Epithelial cell of esophagus (primary cell): ENCODE results near the gene TPD52L1.

Experiments used
- DNase-seq: peaks from one replicate; pipeline ENCODE4 v3.0.0; 2010; ENCODE audit warnings: low read depth
- H3K4me3 ChIP-seq: 2 replicates; pipeline ENCODE4 v1.5.1; 2011; ENCODE audit warnings: mild to moderate bottlenecking, low read length, control low read depth
- CTCF ChIP-seq: IDR thresholded peaks from 2 replicates; pipeline ENCODE4 v1.5.1; 2011; ENCODE audit warnings: low read depth, mild to moderate bottlenecking, low read length, control low read depth, inconsistent platforms; ENCODE audit not compliant: insufficient read depth; ENCODE audit errors: missing control alignments

The TPD52L1 gene

GRCh38 chr6:125194941-125195340 lies 41.4 kb downstream of the TPD52L1 start:
- H3K4me3 ChIP-seq = no peak overlapping the region
- DNase-seq = no peak
- TF ChIP-seq CTCF = no peak

- H3K4me3 ChIP-seq = no peak overlapping the region
- no peak for TF ChIP-seq CTCF
- no peak for DNase-seq
Observed at GRCh38 chr6:125195526-125195925, 42.0 kb downstream of the TPD52L1 start.

- no peak overlapping the region for H3K4me3 ChIP-seq
- no peak for TF ChIP-seq CTCF
- no peak for DNase-seq
Observed at GRCh38 chr6:125196613-125197012, 43.0 kb downstream of the TPD52L1 start.

GRCh38 chr6:125197795-125198269 lies 44.3 kb downstream of the TPD52L1 start:
- DNase-seq = peak; percentile 74
- no peak for TF ChIP-seq CTCF
- no peak overlapping the region for H3K4me3 ChIP-seq

- no peak for DNase-seq
- H3K4me3 ChIP-seq = no peak overlapping the region
- no peak for TF ChIP-seq CTCF
Observed at GRCh38 chr6:125198398-125198937, 44.9 kb downstream of the TPD52L1 start.

- no peak for TF ChIP-seq CTCF
- no peak overlapping the region for H3K4me3 ChIP-seq
- DNase-seq = no peak
Observed at GRCh38 chr6:125200941-125201340, 47.4 kb downstream of the TPD52L1 start.

- peak; percentile 95 for DNase-seq
- no peak overlapping the region for H3K4me3 ChIP-seq
- TF ChIP-seq CTCF = no peak
Observed at GRCh38 chr6:125201961-125202729, 48.6 kb downstream of the TPD52L1 start.
